Measurements from ENCODE around the gene FHOD3. TPM values are rescaled to one million over a fixed set of nuclear protein-coding genes. Genes with fewer than 3 reads are reported as not detected.

Gene FHOD3
- total and polyA plus RNA-seq, 9 of the 15 experiments (the other 6 are each of a cell fraction or from before 2014, with no cell fraction given), result 0.11 TPM; not detected in 8

DNA sequence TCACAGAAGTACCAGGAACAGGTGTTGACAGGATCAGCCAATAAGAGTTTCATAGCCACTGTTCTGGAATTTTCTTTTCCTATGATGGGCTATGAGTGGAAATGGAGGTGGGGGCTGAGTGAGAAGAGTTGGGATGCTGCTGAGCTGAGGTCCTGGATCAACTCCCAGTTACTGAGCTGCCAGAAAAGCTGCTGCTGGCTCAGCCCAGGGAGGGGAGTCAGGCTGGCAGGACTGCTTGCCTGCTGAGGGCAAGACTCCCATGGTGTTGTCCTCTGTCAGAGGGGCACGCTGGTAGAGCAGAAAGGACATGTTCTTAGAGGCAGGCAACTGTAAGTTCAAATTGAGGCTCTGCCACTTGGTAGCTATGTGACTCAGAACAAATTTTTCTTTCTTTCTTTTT lies 519.5 kb downstream of the FHOD3 start:
- in situ Hi-C loops (cut with MboI) (no loop called here), intact Hi-C loops (cut with micrococcal nuclease) (no loop called here)
- H3K4me3 ChIP-seq, result no peak overlapping the region
- H4K20me1 ChIP-seq (replicated peaks; ENCODE audit: control insufficient read depth, insufficient read depth, low read length), result no peaks in the 10 kb centered on the region
- no peak for DNase-seq (ENCODE audit: extremely low read depth in 1 of 4, low spot score in 3 of 4)
- POLR2A ChIA-PET, result no interaction called here
- no peak overlapping the region for H3K4me2 ChIP-seq (ENCODE audit: insufficient read depth, low read length)
- TF ChIP-seq FOXK1 (CRISPR knock-in tag; IDR thresholded peaks at IDR 0.05; ENCODE audit: borderline replicate concordance) (no peak), SP1 (CRISPR knock-in tag; IDR thresholded peaks at IDR 0.05) (no peak), ATF1 (CRISPR knock-in tag; IDR thresholded peaks at IDR 0.05) (no peak), ATF1 (tag; IDR thresholded peaks at IDR 0.05) (no peak), NCOA1 (IDR thresholded peaks at IDR 0.05; ENCODE audit: low read depth) (no peak), CTBP1 (IDR thresholded peaks at IDR 0.05; ENCODE audit: borderline replicate concordance) (no peak), NFYB (IDR thresholded peaks at IDR 0.05; ENCODE audit: extremely low read depth, insufficient read length) (no peak), PHTF2 (CRISPR knock-in tag; IDR thresholded peaks at IDR 0.05) (no peak), MYBL2 (IDR thresholded peaks at IDR 0.05; ENCODE audit: low read depth) (no peak), MYBL2 (CRISPR knock-in tag; IDR thresholded peaks at IDR 0.05; ENCODE audit: borderline replicate concordance) (no peak), XRCC3 (IDR thresholded peaks at IDR 0.05) (no peak), SP2 (IDR thresholded peaks at IDR 0.05; ENCODE audit: extremely low read depth, low read depth, low read length, poor library complexity, severe bottlenecking) (no peak), PKNOX1 (IDR thresholded peaks at IDR 0.05) (no peak), STAT5B (CRISPR knock-in tag; IDR thresholded peaks at IDR 0.05) (no peak), YY1 (IDR thresholded peaks at IDR 0.05; ENCODE audit: borderline replicate concordance in 1 of 3, control insufficient read depth in 1 of 3, extremely low read depth in 1 of 3, insufficient read depth in 3 of 3, insufficient read length in 1 of 3, insufficient replicate concordance in 2 of 3, low read depth in 1 of 3, low read length in 2 of 3) (no peak), VEZF1 (CRISPR knock-in tag; IDR thresholded peaks at IDR 0.05) (no peak)
- TF ChIP-seq, protein P1, sequence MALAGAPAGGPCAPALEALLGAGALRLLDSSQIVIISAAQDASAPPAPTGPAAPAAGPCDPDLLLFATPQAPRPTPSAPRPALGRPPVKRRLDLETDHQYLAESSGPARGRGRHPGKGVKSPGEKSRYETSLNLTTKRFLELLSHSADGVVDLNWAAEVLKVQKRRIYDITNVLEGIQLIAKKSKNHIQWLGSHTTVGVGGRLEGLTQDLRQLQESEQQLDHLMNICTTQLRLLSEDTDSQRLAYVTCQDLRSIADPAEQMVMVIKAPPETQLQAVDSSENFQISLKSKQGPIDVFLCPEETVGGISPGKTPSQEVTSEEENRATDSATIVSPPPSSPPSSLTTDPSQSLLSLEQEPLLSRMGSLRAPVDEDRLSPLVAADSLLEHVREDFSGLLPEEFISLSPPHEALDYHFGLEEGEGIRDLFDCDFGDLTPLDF (CRISPR knock-in tag; IDR thresholded peaks at IDR 0.05), result no peak
- TF ChIP-seq, protein P2, sequence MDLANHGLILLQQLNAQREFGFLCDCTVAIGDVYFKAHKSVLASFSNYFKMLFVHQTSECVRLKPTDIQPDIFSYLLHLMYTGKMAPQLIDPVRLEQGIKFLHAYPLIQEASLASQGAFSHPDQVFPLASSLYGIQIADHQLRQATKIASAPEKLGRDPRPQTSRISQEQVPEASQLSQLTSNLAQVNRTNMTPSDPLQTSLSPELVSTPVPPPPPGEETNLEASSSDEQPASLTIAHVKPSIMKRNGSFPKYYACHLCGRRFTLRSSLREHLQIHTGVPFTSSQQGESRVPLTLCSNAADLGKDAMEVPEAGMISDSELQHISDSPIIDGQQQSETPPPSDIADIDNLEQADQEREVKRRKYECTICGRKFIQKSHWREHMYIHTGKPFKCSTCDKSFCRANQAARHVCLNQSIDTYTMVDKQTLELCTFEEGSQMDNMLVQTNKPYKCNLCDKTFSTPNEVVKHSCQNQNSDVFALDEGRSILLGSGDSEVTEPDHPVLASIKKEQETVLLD (IDR thresholded peaks at IDR 0.05), result no peak
- H3K36me3 ChIP-seq (ENCODE audit: control insufficient read depth, insufficient read depth, low read length), result peaks cover 91% of the 10 kb centered on the region
- peaks cover 5% of the 10 kb centered on the region for H3K9me1 ChIP-seq (ENCODE audit: control insufficient read depth, insufficient read depth, low read length)
- no peaks in the 10 kb centered on the region for H3K27me3 ChIP-seq (ENCODE audit: control insufficient read depth in 2 of 2, insufficient read depth in 2 of 2, low read length in 2 of 2)
- no peak for FAIRE-seq
- peaks cover 0 to 31% of the 10 kb centered on the region in 2 experiments; a peak in 2 of 5 replicates for H3K4me1 ChIP-seq (replicated peaks in 1 of 2; ENCODE audit: control insufficient read depth in 2 of 2, insufficient read depth in 2 of 2, low read length in 2 of 2)
- no peak overlapping the region for H3K27ac ChIP-seq (ENCODE audit: extremely low read depth, low read depth, low read length)
- WGBS (ENCODE audit: insufficient coverage, low coverage, missing lambda C conversion rate), result 100% methylated on average over 1 of the region's 1 CpG
- no peak for ATAC-seq
- BruUV-seq (replicated peaks), result no TSS peak
- H3K9ac ChIP-seq (ENCODE audit: insufficient read depth in 1 of 2, low read depth in 2 of 2, low read length in 2 of 2), result 0 out of 4 replicates have a peak overlapping the region, but pooled peaks of 1 of the 2 experiments have one; percentile 53
- CTCF ChIA-PET (ENCODE audit: low intra/inter-chr PET ratio), result no interaction called here
- H2AFZ ChIP-seq (ENCODE audit: low read depth, low read length), result no peak overlapping the region
- H3K79me2 ChIP-seq (ENCODE audit: control insufficient read depth, insufficient read depth, low read length), result peaks cover 21% of the 10 kb centered on the region; the same call in 2 of the 3 replicates
- no peaks in the 10 kb centered on the region for H3K9me3 ChIP-seq (replicated peaks; ENCODE audit: control insufficient read depth, insufficient read depth, low read depth, low read length)

All from K562 (cell line).